ENCODE measurements around the gene AHNAK2. TPM values are rescaled to one million over a fixed set of nuclear protein-coding genes. Genes with fewer than 3 reads are reported as not detected.

Gene AHNAK2
- total and polyA plus RNA-seq, 2 of the 13 experiments (the other 11 are each of a cell fraction or from before 2014, with no cell fraction given), result 0.11 to 0.18 TPM

DNA sequence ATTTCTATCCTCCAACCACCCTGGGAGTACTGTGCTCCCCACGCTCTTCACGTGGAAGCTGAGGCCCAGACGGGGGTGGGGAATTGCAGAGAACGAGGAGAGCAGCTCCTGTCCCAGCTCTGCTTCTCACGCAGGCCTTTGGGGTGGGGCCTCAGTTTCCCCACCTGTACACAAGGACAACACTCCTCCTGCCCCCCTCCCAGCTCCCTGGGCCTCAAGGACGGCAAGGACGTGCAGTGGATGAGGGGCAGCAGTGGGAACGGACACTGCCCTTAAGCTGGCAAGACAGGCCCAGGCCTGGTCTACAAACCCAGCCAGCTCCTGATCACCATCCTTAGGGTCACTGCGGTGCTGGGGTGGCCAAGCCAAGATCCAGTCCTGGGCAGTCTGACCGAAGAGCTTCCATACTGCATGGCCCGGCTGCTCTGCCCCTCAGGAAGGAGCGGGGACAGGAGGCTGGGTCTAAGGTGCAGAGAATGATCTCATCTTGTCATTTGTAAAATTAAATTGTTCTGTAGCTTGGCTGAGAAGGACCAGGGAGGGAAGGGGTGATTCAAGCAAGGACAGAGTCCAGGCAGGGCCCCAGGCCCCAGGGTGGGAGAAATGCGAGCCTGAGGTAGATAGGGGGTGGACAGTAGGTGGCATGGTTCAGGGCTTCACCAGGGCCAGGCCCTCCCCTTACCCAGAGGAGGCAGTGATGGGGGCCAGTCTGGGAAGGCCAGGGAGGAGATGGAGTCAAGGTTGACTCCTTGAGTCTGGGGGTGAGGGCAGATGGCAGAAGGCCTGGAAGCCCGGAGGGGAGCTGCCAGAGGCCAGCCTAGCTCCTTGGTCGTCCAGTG, 6.1 kb upstream of the AHNAK2 start:
- DNase-seq (ENCODE audit: low spot score), result no peak
- peaks cover 15 to 55% of the 10 kb centered on the region in 2 experiments; a peak in 4 of 5 replicates for H3K27me3 ChIP-seq (ENCODE audit: control insufficient read depth in 1 of 2, insufficient read depth in 2 of 2, low read length in 2 of 2)
- H3K4me3 ChIP-seq (replicated peaks in 1 of 3; ENCODE audit: insufficient read depth in 1 of 3, low read depth in 2 of 3, low read length in 3 of 3), result no peak overlapping the region; a peak in 1 of 6 replicates
- FAIRE-seq, result no peak
- CTCF ChIA-PET (ENCODE audit: low intra/inter-chr PET ratio, low total read pairs), result no interaction called here
- peaks cover 45% of the 10 kb centered on the region for H3K4me1 ChIP-seq (ENCODE audit: insufficient read depth, low read length)
- no peaks in the 10 kb centered on the region for H3K79me2 ChIP-seq (ENCODE audit: insufficient read depth, low read length)
- in situ Hi-C loops (cut with HindIII; ENCODE audit: extremely low pct_ligation_motif_present, low pct_unique_long_range_greater_than_20kb), result no loop called here
- peak overlapping the region; percentile 25 for H3K4me2 ChIP-seq (ENCODE audit: low read depth, low read length)
- H2AFZ ChIP-seq (ENCODE audit: low read length), result no peak overlapping the region
- H3K27ac ChIP-seq (ENCODE audit: extremely low read length, insufficient read depth, low read length), result no peak overlapping the region
- BruUV-seq (replicated peaks), result no TSS peak
- no peak overlapping the region for H3K9ac ChIP-seq (ENCODE audit: insufficient read depth, low read depth, low read length)
- ATAC-seq, result no peak
- intact Hi-C loops (cut with micrococcal nuclease; ENCODE audit: unreplicated experiment), result no loop called here
- H3K36me3 ChIP-seq (replicated peaks in 1 of 2; ENCODE audit: control insufficient read depth in 1 of 2, insufficient read depth in 2 of 2, low read length in 2 of 2), result no peaks in the 10 kb centered on the region
- H3K9me3 ChIP-seq (ENCODE audit: low read length), result no peaks in the 10 kb centered on the region
- WGBS (ENCODE audit: low lambda C conversion rate), result 18% methylated on average over 9 of the region's 15 CpGs
- no peaks in the 10 kb centered on the region for H4K20me1 ChIP-seq (ENCODE audit: insufficient read depth, low read length)
- POLR2A ChIA-PET, result interaction anchor here (3.0 kb wide), 1 partner anchor 38 kb away, joined by 18 read pairs; the partner anchor contains the start of gene CDCA4
- TF ChIP-seq PAX8 (CRISPR knock-in tag; IDR thresholded peaks at IDR 0.05; ENCODE audit: borderline replicate concordance) (no peak), ESRRA (CRISPR knock-in tag; IDR thresholded peaks at IDR 0.05; ENCODE audit: low read depth) (no peak), KDM6A (CRISPR knock-in tag; IDR thresholded peaks at IDR 0.05; ENCODE audit: low read depth) (no peak), KMT2B (CRISPR knock-in tag; IDR thresholded peaks at IDR 0.05) (no peak)
- TF ChIP-seq, protein P1, sequence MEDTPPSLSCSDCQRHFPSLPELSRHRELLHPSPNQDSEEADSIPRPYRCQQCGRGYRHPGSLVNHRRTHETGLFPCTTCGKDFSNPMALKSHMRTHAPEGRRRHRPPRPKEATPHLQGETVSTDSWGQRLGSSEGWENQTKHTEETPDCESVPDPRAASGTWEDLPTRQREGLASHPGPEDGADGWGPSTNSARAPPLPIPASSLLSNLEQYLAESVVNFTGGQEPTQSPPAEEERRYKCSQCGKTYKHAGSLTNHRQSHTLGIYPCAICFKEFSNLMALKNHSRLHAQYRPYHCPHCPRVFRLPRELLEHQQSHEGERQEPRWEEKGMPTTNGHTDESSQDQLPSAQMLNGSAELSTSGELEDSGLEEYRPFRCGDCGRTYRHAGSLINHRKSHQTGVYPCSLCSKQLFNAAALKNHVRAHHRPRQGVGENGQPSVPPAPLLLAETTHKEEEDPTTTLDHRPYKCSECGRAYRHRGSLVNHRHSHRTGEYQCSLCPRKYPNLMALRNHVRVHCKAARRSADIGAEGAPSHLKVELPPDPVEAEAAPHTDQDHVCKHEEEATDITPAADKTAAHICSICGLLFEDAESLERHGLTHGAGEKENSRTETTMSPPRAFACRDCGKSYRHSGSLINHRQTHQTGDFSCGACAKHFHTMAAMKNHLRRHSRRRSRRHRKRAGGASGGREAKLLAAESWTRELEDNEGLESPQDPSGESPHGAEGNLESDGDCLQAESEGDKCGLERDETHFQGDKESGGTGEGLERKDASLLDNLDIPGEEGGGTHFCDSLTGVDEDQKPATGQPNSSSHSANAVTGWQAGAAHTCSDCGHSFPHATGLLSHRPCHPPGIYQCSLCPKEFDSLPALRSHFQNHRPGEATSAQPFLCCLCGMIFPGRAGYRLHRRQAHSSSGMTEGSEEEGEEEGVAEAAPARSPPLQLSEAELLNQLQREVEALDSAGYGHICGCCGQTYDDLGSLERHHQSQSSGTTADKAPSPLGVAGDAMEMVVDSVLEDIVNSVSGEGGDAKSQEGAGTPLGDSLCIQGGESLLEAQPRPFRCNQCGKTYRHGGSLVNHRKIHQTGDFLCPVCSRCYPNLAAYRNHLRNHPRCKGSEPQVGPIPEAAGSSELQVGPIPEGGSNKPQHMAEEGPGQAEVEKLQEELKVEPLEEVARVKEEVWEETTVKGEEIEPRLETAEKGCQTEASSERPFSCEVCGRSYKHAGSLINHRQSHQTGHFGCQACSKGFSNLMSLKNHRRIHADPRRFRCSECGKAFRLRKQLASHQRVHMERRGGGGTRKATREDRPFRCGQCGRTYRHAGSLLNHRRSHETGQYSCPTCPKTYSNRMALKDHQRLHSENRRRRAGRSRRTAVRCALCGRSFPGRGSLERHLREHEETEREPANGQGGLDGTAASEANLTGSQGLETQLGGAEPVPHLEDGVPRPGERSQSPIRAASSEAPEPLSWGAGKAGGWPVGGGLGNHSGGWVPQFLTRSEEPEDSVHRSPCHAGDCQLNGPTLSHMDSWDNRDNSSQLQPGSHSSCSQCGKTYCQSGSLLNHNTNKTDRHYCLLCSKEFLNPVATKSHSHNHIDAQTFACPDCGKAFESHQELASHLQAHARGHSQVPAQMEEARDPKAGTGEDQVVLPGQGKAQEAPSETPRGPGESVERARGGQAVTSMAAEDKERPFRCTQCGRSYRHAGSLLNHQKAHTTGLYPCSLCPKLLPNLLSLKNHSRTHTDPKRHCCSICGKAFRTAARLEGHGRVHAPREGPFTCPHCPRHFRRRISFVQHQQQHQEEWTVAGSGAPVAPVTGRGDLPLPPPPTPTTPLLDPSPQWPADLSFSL (CRISPR knock-in tag; IDR thresholded peaks at IDR 0.05), result no peak
- TF ChIP-seq, protein P2, sequence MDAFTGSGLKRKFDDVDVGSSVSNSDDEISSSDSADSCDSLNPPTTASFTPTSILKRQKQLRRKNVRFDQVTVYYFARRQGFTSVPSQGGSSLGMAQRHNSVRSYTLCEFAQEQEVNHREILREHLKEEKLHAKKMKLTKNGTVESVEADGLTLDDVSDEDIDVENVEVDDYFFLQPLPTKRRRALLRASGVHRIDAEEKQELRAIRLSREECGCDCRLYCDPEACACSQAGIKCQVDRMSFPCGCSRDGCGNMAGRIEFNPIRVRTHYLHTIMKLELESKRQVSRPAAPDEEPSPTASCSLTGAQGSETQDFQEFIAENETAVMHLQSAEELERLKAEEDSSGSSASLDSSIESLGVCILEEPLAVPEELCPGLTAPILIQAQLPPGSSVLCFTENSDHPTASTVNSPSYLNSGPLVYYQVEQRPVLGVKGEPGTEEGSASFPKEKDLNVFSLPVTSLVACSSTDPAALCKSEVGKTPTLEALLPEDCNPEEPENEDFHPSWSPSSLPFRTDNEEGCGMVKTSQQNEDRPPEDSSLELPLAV (CRISPR knock-in tag; conservative IDR thresholded peaks at IDR 0.05; ENCODE audit: low read depth), result no peak
- TF ChIP-seq, protein P3, sequence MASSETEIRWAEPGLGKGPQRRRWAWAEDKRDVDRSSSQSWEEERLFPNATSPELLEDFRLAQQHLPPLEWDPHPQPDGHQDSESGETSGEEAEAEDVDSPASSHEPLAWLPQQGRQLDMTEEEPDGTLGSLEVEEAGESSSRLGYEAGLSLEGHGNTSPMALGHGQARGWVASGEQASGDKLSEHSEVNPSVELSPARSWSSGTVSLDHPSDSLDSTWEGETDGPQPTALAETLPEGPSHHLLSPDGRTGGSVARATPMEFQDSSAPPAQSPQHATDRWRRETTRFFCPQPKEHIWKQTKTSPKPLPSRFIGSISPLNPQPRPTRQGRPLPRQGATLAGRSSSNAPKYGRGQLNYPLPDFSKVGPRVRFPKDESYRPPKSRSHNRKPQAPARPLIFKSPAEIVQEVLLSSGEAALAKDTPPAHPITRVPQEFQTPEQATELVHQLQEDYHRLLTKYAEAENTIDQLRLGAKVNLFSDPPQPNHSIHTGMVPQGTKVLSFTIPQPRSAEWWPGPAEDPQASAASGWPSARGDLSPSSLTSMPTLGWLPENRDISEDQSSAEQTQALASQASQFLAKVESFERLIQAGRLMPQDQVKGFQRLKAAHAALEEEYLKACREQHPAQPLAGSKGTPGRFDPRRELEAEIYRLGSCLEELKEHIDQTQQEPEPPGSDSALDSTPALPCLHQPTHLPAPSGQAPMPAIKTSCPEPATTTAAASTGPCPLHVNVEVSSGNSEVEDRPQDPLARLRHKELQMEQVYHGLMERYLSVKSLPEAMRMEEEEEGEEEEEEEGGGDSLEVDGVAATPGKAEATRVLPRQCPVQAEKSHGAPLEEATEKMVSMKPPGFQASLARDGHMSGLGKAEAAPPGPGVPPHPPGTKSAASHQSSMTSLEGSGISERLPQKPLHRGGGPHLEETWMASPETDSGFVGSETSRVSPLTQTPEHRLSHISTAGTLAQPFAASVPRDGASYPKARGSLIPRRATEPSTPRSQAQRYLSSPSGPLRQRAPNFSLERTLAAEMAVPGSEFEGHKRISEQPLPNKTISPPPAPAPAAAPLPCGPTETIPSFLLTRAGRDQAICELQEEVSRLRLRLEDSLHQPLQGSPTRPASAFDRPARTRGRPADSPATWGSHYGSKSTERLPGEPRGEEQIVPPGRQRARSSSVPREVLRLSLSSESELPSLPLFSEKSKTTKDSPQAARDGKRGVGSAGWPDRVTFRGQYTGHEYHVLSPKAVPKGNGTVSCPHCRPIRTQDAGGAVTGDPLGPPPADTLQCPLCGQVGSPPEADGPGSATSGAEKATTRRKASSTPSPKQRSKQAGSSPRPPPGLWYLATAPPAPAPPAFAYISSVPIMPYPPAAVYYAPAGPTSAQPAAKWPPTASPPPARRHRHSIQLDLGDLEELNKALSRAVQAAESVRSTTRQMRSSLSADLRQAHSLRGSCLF (CRISPR knock-in tag; IDR thresholded peaks at IDR 0.05; ENCODE audit: borderline replicate concordance), result no peak
- TF ChIP-seq, protein P4, sequence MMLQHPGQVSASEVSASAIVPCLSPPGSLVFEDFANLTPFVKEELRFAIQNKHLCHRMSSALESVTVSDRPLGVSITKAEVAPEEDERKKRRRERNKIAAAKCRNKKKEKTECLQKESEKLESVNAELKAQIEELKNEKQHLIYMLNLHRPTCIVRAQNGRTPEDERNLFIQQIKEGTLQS (CRISPR knock-in tag; IDR thresholded peaks at IDR 0.05), result no peak
